Subcutaneous abdominal adipose tissue (tissue), 5 donors: ENCODE data around the gene HIPK4.
A peak's percentile ranks its signal among the peaks of the same experiment; 100 is the strongest.

Experiments
- H3K27ac ChIP-seq: one replicate; pipeline ENCODE4 v1.7.0; 2013; ENCODE audit warnings: low read depth, mild to moderate bottlenecking, inconsistent platforms, low read length, moderate library complexity
- H3K27me3 ChIP-seq, 5 donors: one replicate each; pipeline ENCODE4 v1.7.0; 2013; ENCODE audit warnings: low read length in 5 of 5, inconsistent platforms in 1 of 5; ENCODE audit not compliant: control insufficient read depth in 5 of 5, insufficient read depth in 4 of 5
- H3K36me3 ChIP-seq, 5 donors: one replicate each; pipeline ENCODE4 v1.7.0; 2013; ENCODE audit warnings: low read length in 5 of 5; ENCODE audit not compliant: control insufficient read depth in 5 of 5, insufficient read depth in 5 of 5
- H3K4me1 ChIP-seq, 5 donors: one replicate each; pipeline ENCODE4 v1.7.0; 2013; ENCODE audit warnings: low read length in 5 of 5, mild to moderate bottlenecking in 3 of 5, moderate library complexity in 1 of 5; ENCODE audit not compliant: control insufficient read depth in 5 of 5, insufficient read depth in 5 of 5
- H3K4me3 ChIP-seq, 5 donors: one replicate each; pipeline ENCODE4 v1.7.0; 2013; ENCODE audit warnings: low read length in 5 of 5, low read depth in 1 of 5
- H3K9ac ChIP-seq, 5 donors: one replicate each; pipeline ENCODE4 v1.7.0; 2013; ENCODE audit warnings: low read length in 5 of 5, mild to moderate bottlenecking in 4 of 5, moderate library complexity in 3 of 5
- H3K9me3 ChIP-seq, 5 donors: one replicate each; pipeline ENCODE4 v1.7.0; 2013; ENCODE audit warnings: low read length in 5 of 5; ENCODE audit not compliant: control insufficient read depth in 5 of 5
- donor health status: healthy.
- donor health status: healthy.
- donor health status: healthy.
- donor health status: healthy.
- donor health status: healthy.

Gene HIPK4

DNA sequence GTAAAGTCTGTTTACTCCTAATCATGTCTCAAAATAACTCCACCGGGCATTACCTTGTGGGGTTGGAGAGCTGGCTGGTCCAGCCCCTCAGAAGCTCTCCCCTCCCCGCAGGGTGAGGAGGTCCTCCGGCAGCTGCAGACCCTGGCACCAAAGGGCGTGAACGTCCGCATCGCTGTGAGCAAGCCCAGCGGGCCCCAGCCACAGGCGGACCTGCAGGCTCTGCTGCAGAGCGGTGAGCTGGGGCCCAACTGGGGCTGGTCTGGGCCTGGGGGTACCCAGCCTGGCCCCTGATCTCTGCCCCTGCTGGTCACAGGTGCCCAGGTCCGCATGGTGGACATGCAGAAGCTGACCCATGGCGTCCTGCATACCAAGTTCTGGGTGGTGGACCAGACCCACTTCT is 20.2 kb downstream of the HIPK4 start:
- no peak overlapping the region for H3K9ac ChIP-seq
- H3K9me3 ChIP-seq = no peaks in the 10 kb centered on the region
- H3K36me3 ChIP-seq = peaks cover 0 to 82% (median 69%) of the 10 kb centered on the region in 5 donors
- peaks cover 0 to 13% (median 7%) of the 10 kb centered on the region in 5 donors for H3K4me1 ChIP-seq
- H3K27me3 ChIP-seq = no peaks in the 10 kb centered on the region
- H3K4me3 ChIP-seq = no peak overlapping the region
- no peak overlapping the region for H3K27ac ChIP-seq

DNA sequence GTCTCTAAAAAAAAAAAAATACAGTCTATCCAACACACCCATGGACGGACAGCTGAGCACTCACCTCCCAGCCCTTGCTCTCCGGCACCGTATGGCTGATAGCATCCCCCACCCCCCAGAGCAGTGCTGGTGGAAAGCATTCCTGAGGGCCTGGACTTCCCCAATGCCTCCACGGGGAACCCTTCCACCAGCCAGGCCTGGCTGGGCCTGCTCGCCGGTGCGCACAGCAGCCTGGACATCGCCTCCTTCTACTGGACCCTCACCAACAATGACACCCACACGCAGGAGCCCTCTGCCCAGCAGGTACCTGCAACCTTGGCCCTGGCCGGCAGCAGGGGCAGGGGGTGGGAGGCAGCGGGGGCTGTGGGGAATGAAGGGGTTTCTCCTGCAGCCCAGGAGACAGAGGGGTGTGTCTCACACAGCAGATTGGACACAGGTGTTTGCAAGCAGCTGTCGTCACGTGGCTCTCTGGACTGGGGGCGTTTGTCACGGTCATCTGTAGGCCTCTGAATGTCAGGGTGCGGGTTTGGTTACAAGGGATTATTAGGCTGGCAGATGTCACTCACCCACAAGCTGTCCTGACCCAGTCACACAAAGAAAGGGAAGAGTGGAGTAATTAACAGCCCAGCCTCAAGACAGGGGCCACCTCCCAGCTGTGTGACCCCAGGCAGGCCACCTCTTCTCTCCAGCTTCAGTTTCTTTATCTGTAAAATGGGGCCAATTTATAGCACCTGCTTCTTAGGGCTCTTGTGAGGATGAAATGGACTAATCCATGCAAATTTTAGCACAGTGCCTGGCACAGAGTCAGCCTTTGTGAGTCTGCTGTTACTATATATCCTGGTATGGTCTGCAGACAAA is 22.2 kb downstream of the HIPK4 start:
- no peak overlapping the region for H3K9ac ChIP-seq

DNA sequence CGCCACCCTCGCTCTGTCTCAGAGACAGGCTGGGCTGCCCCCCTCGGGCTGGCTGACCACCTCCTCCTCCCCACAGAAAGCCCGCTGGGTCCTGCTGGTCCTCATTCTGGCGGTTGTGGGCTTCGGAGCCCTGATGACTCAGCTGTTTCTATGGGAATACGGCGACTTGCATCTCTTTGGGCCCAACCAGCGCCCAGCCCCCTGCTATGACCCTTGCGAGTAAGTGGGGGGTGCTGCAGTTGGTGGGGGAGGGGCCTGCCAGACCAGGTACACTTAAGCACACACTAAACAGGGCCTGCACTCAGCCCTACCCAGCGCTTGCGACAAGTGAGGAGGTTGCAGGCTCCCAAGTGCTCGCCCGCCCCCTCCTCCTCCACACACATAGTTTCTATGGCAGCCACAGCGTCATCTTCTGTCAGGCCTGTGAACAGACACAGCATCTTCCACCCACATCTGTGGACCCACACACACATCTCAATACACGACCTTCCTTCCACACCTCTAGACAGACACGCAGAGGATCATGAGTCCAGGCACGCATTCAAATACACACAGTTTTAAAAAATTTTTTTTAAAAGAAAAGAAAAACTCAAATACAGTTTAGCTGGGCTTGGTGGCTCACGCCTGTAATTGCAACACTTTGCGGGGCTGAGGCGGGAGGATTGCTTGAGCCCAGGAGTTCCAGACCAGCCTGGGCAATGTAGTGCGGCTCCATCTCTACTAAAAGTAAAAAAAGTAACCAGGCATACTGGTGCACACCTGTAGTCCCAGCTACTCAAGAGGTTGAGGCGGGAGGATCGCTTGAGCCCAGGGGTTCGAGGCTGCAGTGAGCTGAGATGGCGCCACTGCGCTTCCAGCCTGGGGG is 23.1 kb downstream of the HIPK4 start:
- Histone ChIP-seq H3K36me3 (peaks cover 0 to 58% (median 47%) of the 10 kb centered on the region in 5 donors), H3K27ac (no peak overlapping the region), H3K9ac (no peak overlapping the region), H3K4me3 (peak overlapping the region in 1 of 5 donors; percentile 52), H3K4me1 (peaks cover 0 to 18% (median 7%) of the 10 kb centered on the region in 5 donors), H3K27me3 (no peaks in the 10 kb centered on the region), H3K9me3 (no peaks in the 10 kb centered on the region)

More for the DNA sequence above, 22.2 kb downstream of the HIPK4 start:
- peaks cover 0 to 66% (median 55%) of the 10 kb centered on the region in 5 donors for H3K36me3 ChIP-seq
- H3K9me3 ChIP-seq = no peaks in the 10 kb centered on the region
- H3K27me3 ChIP-seq = no peaks in the 10 kb centered on the region
- no peak overlapping the region for H3K27ac ChIP-seq
- H3K4me3 ChIP-seq = no peak overlapping the region
- peaks cover 0 to 14% (median 7%) of the 10 kb centered on the region in 5 donors for H3K4me1 ChIP-seq

DNA sequence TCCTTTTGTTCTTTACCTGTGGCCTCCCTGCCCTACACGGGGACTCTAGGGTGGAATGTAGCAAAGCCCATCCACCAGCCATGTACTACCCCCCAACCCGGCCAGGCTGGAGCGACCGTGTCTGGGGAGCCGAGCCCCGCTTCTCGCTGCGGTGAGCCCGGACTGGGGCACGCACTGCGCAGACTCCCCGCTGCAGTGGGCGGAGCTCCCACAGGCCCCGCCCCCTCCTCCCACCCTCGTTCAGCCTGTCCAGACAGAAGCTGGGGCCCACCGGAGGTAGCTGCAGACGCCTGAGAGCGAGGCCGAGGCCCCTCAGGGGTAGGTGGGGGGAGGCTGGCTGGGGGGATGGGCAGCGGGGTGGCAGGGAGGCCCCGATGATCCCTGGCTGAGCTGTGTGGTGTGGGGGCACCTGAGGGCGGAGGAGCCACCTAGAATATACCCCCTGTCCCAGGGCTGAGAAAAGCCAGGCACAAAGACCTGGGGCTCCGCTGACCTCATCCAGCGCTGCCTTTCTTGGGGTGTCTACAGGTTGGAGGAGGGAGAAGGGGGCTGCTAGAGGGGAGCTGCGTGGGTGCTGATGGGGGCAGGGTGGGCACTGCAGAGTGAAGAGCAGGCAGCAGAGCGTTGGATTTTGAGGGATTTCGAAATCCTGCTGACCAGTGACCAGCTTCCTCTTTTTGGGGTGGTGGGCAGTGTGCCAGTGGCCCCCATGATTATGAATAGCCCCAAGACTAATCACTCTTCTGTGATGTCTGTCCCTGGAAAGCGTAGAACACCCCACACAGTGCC is 24.2 kb downstream of the HIPK4 start:
- Histone ChIP-seq H3K36me3 (peaks cover 0 to 46% (median 37%) of the 10 kb centered on the region in 5 donors), H3K9ac (peak overlapping the region in 3 of 5 donors; percentile 9 to 60 (median 45)), H3K9me3 (no peaks in the 10 kb centered on the region), H3K4me3 (peak overlapping the region; percentile 15 to 52 (median 42)), H3K27me3 (no peaks in the 10 kb centered on the region), H3K27ac (no peak overlapping the region), H3K4me1 (peaks cover 0 to 21% (median 7%) of the 10 kb centered on the region in 5 donors)

DNA sequence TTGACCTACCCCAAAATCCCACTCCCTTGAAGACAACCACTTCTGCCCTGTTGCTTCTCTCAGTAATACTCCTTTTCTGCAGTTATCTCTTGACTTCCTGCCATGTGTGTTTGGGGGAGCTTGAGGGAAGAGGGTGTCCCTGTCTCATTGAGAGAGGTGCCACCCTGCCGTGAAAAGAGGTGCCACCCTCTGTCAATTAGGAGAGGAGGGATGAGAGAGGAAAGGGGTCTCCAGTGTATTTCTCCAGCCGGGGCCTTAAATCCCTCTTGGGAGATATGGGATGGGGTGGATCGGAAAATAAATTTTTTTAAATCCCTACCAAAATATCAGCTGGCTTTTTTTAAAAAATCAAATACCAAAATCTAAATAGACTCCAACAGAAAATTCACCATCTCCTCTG is 25.0 kb downstream of the HIPK4 start:
- H3K27ac ChIP-seq = no peak overlapping the region
- peak overlapping the region in 2 of 5 donors; percentile 13 to 50 for H3K4me3 ChIP-seq

DNA sequence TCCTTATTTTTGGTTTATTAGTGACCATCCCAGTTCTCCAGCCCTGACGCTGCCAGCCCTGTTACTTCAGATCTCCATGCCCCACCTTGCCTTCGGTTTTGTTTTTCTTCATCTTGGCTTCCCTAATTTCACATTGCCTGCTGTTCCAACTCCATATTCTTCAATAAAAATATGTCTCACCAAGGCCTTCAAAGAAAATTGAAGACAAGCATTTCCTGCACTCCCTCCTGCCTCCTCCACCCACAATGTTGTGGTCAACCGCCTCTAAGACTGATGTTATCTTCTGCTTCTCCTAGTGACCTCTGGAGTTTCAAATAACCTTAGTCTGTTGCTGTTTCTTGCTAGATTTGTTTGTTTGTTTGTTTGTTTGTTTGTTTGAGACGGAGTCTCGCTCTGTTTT is 26.9 kb downstream of the HIPK4 start:
- no peak overlapping the region for H3K4me3 ChIP-seq

More for the DNA sequence above, 25.0 kb downstream of the HIPK4 start:
- peak overlapping the region in 2 of 5 donors; percentile 35 to 60 for H3K9ac ChIP-seq
- no peaks in the 10 kb centered on the region for H3K9me3 ChIP-seq
- peaks cover 0 to 39% (median 33%) of the 10 kb centered on the region in 5 donors for H3K36me3 ChIP-seq
- H3K4me1 ChIP-seq = peaks cover 0 to 24% (median 9%) of the 10 kb centered on the region in 5 donors
- no peaks in the 10 kb centered on the region for H3K27me3 ChIP-seq

DNA sequence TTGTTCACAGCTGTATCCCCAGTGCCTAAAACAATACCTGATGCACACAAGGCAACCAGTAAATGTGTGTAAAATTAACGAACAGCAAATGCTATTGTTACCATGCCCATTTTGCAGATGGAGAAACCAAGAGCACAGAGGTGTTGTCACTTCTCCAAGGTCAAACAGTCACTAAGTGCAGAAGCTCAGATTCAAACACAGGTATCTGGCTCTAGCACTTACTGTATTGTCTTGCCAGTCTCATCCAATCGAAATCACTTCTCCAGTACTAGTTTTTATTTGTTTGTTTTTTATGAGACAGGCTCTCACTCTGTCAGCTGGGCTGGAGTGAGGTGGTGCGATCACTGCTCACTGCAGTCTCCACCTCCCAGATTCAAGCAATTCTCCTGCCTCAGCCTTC is 27.8 kb downstream of the HIPK4 start:
- H3K4me1 ChIP-seq = peaks cover 0 to 40% (median 17%) of the 10 kb centered on the region in 5 donors

More for the DNA sequence above, 26.9 kb downstream of the HIPK4 start:
- H3K27ac ChIP-seq = no peak overlapping the region
- no peaks in the 10 kb centered on the region for H3K9me3 ChIP-seq
- H3K36me3 ChIP-seq = peaks cover 0 to 29% (median 22%) of the 10 kb centered on the region in 5 donors
- peaks cover 0 to 39% (median 15%) of the 10 kb centered on the region in 5 donors for H3K4me1 ChIP-seq
- H3K9ac ChIP-seq = no peak overlapping the region
- no peaks in the 10 kb centered on the region for H3K27me3 ChIP-seq

DNA sequence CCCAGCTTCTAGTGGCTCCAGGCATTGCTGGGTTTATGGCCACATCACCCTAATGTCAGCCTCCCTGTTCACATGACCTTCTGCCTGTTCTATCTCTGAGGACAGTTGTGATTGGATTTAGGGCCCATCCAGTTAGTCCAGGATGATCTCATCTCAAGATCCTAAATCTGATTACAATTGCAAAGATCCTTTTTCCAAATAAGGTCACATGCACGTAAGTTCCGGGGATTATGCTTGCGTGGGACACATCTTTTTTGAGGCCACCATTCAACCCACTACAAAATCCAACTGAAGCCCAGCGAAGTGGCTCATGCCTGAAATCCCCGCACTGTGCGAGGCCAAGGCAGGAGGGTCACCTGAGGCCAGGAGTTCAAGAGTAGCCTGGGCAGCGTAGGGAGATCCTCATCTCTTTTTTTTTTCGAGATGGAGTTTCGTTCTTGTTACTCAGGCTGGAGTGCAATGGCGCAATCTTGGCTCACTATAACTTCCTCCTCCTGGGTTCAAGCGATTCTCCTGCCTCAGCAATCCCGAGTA is 29.2 kb downstream of the HIPK4 start:
- no peak overlapping the region for H3K9ac ChIP-seq
- H3K4me1 ChIP-seq = peaks cover 0 to 37% (median 14%) of the 10 kb centered on the region in 5 donors
- no peaks in the 10 kb centered on the region for H3K9me3 ChIP-seq
- H3K27ac ChIP-seq = no peak overlapping the region
- H3K4me3 ChIP-seq = no peak overlapping the region
- peaks cover 0 to 9% (median 6%) of the 10 kb centered on the region in 5 donors for H3K36me3 ChIP-seq
- H3K27me3 ChIP-seq = no peaks in the 10 kb centered on the region

More for the DNA sequence above, 27.8 kb downstream of the HIPK4 start:
- no peaks in the 10 kb centered on the region for H3K9me3 ChIP-seq
- peaks cover 0 to 20% (median 13%) of the 10 kb centered on the region in 5 donors for H3K36me3 ChIP-seq
- no peak overlapping the region for H3K4me3 ChIP-seq
- H3K9ac ChIP-seq = no peak overlapping the region
- H3K27ac ChIP-seq = no peak overlapping the region
- no peaks in the 10 kb centered on the region for H3K27me3 ChIP-seq

DNA sequence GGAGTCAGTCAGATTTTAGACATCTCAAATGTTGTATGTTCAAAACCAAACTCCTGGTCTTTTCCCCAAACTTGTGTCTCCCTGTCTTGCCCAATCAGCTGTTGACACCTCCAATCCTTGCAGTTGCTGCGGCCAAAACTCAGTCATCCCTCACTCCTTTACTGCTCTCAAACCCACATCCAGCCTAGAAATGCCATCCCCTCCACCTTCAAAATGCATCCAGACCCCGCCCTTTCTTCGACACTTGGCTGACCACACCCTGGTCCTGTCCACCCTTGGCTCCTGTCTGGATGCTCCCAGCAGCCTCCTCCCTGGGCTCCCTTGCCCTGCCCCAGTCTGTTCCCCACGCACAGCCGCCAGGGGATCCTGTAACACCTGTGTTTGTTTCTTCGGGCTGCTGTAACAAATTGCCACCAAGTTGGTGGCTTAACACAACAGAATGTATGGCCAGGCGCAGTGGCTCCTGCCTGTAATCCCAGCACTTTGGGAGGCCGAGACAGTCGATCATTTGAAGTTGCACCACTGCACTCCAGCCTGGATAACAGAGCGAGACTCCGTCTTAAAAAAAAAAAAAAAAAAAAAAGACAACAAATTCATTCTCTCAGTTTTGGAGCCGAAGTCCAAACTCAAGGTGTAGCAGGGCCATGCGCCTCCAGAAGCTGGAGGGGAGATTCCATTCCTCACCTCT is 29.8 kb downstream of the HIPK4 start:
- no peaks in the 10 kb centered on the region for H3K27me3 ChIP-seq
- no peaks in the 10 kb centered on the region for H3K9me3 ChIP-seq
- peak overlapping the region in 1 of 5 donors; percentile 1 for H3K9ac ChIP-seq
- peaks cover 0 to 9% (median 6%) of the 10 kb centered on the region in 5 donors for H3K36me3 ChIP-seq
- H3K4me3 ChIP-seq = no peak overlapping the region
- peaks cover 0 to 33% (median 12%) of the 10 kb centered on the region in 5 donors for H3K4me1 ChIP-seq
- H3K27ac ChIP-seq = no peak overlapping the region
